SH-SY5Y (cell line): Measurements from ENCODE around the gene SLC25A38.

ENCODE experiments used
- GATA2 ChIP-seq: IDR thresholded peaks from 2 replicates; pipeline ENCODE4 v1.6.1; 2011; ENCODE audit warnings: mild to moderate bottlenecking, low read depth, low read length
- GATA3 ChIP-seq: IDR thresholded peaks from 2 replicates; pipeline ENCODE4 v1.6.1; 2011; ENCODE audit warnings: low read depth, mild to moderate bottlenecking, low read length, moderate library complexity

DNA sequence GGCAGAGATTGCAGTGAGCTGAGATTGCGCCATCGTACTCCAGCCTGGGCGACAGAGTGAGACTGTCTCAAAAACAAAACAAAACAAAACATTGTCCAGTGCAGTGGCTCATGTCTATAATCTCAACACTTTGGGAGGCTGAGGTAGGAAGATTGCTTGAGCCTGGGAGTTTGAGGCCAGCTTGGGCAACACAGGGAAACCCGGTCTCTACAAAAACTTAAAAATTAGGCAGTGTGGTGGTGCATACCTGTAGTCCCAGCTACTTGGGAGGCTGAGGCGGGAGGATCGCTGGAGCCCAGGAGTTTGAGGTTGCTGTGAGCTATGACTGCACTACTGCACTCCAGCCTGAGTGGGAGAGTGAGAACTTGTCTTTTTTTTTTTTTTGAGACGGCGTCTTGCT is 57.1 kb downstream of the SLC25A38 start:
- TF ChIP-seq GATA2 (no peak), GATA3 (no peak)
